Neural progenitor cell (in vitro differentiated cells): ENCODE data around the gene ARFGAP3.

ENCODE experiments used
- EZH2 ChIP-seq: fragments of 200-600 bp; sonication (generic); IDR thresholded peaks from 2 replicates; pipeline ENCODE4 v1.6.1; 2017; ENCODE audit warnings: antibody characterized with exemption, mild to moderate bottlenecking, moderate library complexity
- TF ChIP-seq, protein P1 (sequence below): fragments of 200-600 bp; sonication (generic); IDR thresholded peaks from 2 replicates; pipeline ENCODE4 v1.5.1; 2017; ENCODE audit warnings: antibody characterized with exemption, mild to moderate bottlenecking

DNA sequence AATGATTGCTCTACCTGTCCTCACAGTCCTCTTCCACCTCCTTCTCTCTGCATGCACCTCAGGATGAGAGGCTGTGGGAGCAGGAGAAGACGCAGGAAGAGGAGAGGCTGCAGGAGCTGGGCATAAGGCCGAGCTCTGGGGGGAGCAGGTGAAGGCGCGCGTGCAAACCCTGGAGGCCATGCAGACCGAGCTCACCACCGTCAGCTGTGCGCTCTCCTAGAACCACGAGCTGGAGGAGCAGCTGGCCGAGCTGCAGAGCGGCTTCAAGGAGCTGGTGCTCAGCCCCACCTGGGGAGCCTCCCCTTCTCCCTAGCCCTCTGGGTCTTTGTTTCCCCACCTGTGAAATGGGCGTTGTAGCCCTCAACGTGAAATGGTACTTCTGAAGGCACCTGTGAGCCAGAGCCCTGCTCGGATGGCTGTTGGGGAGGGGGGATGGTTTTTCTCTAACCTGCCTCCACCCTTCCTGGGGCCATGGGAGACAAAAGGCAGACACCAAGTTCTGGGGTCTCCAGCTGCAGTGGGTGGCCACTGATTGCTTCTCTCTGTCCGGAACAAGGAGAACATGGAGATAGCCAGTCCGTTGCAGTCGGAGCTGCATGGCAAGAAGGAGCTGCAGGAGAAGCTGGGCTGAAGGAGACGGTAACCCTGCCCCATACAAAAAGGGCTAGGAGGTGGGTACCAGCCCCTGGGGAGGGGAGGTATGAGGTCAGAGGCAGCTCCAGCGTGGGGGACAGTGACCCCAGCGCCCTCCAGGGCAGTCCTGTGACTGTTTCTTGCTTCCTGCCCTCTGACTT is 71.2 kb downstream of the ARFGAP3 start:
- TF ChIP-seq EZH2: no peak
- TF ChIP-seq, protein P1, sequence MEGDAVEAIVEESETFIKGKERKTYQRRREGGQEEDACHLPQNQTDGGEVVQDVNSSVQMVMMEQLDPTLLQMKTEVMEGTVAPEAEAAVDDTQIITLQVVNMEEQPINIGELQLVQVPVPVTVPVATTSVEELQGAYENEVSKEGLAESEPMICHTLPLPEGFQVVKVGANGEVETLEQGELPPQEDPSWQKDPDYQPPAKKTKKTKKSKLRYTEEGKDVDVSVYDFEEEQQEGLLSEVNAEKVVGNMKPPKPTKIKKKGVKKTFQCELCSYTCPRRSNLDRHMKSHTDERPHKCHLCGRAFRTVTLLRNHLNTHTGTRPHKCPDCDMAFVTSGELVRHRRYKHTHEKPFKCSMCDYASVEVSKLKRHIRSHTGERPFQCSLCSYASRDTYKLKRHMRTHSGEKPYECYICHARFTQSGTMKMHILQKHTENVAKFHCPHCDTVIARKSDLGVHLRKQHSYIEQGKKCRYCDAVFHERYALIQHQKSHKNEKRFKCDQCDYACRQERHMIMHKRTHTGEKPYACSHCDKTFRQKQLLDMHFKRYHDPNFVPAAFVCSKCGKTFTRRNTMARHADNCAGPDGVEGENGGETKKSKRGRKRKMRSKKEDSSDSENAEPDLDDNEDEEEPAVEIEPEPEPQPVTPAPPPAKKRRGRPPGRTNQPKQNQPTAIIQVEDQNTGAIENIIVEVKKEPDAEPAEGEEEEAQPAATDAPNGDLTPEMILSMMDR: no peak
